NCI-H2107 treated with DMSO at 0.1 percent for 48 hours (cell line): ENCODE measurements around the gene PCDHB9.
"Not testable (repeated sequence)": the region's sequence is repeated elsewhere in the genome, so short reads cannot be mapped to it uniquely, and the experiment has no call there.

Experiments
- DNase-seq: peaks from one replicate; lab custom pipeline; 2025; ENCODE audit not compliant: unreplicated experiment; lab: John Stamatoyannopoulos, UW

PCDHB9 gene

DNA sequence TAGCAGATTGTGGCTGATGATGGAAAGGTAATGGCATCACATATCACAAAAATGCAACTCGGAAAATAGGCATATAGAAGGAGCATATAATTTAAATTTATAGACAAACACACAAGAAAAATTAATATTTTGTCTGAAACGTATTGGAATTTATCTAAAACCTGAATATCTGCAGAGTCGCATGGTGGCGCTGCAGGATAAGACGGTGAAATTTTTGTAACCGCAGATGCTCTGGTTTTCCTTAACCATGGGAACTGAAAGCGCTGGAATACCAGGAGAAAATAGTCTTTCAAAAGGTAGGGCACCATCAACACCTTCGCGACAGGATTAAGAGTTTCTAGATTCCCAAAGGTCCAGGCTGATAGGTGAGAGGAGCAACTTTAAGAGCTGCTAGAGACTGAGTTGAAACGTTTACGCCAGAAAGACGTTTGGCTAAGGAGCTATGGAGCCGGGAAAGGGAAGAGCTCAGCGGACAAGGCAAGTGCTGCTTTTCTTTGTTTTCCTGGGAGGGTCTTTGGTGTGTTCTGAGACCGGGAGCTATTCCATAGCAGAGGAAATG is 47.2 kb downstream of the PCDHB9 start:
- no peak for DNase-seq

DNA sequence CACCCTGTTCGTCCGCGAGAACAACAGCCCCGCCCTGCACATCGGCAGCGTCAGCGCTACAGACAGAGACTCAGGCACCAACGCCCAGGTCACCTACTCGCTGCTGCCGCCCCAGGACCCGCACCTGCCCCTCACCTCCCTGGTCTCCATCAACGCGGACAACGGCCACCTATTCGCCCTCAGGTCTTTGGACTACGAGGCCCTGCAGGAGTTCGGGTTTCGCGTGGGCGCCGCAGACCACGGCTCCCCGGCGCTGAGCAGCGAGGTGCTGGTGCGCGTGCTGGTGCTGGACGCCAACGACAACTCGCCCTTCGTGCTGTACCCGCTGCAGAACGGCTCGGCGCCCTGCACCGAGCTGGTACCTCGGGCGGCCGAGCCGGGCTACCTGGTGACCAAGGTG is 49.0 kb downstream of the PCDHB9 start:
- not testable (repeated sequence) for DNase-seq

DNA sequence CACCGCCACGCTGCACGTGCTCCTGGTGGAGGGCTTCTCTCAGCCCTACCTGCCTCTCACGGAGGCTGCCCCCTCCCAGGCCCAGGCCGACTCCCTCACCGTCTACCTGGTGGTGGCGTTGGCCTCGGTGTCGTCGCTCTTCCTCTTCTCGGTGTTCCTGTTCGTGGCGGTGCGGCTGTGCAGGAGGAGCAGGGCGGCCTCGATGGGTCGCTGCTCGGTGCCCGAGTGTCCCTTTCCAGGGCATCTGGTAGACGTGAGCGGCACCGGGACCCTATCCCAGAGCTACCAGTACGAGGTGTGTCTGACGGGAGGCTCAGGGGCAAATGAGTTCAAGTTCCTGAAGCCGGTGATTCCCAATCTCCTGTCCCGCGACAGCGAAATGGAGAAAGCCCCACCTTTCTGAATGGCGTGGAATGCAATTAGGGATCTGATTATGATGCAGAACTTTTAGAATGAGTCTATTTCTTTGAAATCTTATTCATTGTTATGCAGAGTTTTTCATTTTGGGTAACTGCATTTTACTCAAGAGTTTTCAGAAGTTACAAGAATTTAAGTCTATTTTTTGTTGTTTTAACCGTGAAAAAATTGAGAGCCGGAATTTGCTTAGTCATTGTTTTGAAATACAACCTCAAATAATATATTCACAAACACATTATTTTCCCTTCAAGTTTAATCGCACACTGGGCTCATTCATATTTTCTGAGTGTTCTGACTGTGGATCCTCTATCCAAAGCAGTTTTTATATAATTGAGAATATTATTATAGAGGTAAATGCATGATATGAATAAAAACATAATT is 49.8 kb downstream of the PCDHB9 start:
- no peak for DNase-seq
